AG04449 (cell line): ENCODE measurements around the gene CD33.
"Not testable (repeated sequence)": the region's sequence is repeated elsewhere in the genome, so short reads cannot be mapped to it uniquely, and the experiment has no call there.

Source experiments
- CTCF ChIA-PET: fragments of 350-600 bp; formaldehyde crosslinking; extraction: SDS; loops from one replicate; lab custom pipeline; 2021; ENCODE audit warnings: antibody characterized with exemption; lab: Yijun Ruan, JAX
- POLR2A ChIA-PET: fragments of 400-600, 350-600 bp; formaldehyde crosslinking; extraction: SDS; loops from one replicate; lab custom pipeline; 2020; ENCODE audit warnings: antibody characterized with exemption, inconsistent platforms; lab: Yijun Ruan, JAX
- DNase-seq: peaks from one replicate; pipeline ENCODE4 v3.0.0-alpha.2; 2010; ENCODE audit warnings: low read depth, low spot score
- H3K4me3 ChIP-seq: 2 replicates; pipeline ENCODE4 v1.5.1; 2011; ENCODE audit warnings: low read depth, mild to moderate bottlenecking, control low read depth, low read length
- TF ChIP-seq, protein P1 (sequence below): IDR thresholded peaks from one replicate; pipeline ENCODE4 v1.5.1; 2011; ENCODE audit warnings: mild to moderate bottlenecking, moderate library complexity, low read length, control low read depth, inconsistent platforms; ENCODE audit not compliant: insufficient read depth; ENCODE audit errors: missing control alignments

The CD33 gene

DNA sequence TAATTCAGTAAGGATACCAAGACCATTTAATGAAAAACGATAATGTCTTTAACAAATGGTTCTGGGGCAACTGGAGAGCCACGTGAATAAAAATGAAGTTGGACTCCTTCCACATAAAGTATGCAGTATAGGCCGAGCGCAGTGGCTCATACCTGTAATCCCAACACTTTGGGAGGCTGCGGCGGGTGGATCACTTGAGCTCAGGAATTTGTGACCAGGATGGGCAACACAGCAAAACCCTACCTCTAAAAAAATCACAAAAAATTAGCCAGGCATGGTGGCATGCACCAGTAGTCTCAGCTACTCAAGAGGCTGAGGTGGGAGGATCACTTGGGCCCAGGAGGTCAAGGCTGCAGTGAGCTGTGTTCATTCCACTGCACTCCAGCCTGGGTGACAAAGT is 20.6 kb upstream of the CD33 start:
- TF ChIP-seq, protein P1, sequence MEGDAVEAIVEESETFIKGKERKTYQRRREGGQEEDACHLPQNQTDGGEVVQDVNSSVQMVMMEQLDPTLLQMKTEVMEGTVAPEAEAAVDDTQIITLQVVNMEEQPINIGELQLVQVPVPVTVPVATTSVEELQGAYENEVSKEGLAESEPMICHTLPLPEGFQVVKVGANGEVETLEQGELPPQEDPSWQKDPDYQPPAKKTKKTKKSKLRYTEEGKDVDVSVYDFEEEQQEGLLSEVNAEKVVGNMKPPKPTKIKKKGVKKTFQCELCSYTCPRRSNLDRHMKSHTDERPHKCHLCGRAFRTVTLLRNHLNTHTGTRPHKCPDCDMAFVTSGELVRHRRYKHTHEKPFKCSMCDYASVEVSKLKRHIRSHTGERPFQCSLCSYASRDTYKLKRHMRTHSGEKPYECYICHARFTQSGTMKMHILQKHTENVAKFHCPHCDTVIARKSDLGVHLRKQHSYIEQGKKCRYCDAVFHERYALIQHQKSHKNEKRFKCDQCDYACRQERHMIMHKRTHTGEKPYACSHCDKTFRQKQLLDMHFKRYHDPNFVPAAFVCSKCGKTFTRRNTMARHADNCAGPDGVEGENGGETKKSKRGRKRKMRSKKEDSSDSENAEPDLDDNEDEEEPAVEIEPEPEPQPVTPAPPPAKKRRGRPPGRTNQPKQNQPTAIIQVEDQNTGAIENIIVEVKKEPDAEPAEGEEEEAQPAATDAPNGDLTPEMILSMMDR: no peak
- no peak for DNase-seq
- CTCF ChIA-PET: no interaction called here
- POLR2A ChIA-PET: no interaction called here
- H3K4me3 ChIP-seq: no peak overlapping the region

DNA sequence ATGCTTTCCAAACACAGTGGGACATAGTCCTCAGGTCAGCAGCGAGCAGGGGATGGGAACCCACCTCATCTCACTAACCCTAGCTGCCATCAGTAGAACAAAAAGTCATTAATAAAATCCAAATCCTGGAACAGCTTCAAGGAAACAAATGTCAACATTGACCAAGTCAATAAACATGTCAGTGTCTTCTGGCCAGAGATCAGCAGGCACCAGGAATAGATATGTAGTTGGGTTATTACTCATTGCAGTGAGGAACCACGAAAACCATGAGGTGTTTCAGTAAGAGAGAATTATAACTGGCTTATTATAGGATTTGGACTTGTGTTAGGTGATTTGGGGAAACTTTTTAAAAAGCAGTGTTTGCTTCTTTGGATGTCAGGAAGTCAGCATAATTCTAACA is 17.1 kb upstream of the CD33 start:
- TF ChIP-seq, protein P1: no peak
- CTCF ChIA-PET: no interaction called here
- POLR2A ChIA-PET: no interaction called here
- H3K4me3 ChIP-seq: no peak overlapping the region
- no peak for DNase-seq

DNA sequence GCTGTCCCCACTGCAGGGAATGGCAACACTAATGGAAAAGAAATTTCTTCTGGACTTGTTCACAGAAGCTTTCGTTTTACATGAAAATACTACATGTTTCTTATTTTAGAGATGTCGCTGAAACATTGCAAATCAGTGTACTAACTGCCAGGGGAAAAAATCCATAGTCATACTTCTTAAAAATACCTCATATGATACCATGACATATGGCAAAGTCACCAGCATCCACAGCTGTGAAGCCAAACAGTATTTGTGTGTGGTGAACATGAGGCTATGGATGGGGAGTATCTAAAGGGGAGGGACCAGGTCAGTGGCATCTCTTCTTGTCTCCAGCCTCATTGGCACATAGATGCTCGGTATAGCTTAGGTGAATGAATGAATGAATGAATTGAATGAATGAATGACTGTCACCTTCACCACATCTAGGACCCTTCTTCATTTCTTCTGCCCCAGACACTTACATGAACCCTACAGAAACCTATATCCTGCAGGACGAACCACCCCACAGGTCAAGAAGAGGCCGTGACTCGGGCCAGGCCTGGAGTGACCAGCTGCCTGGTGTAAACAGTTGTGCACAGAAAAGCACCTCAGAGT is 14.6 kb upstream of the CD33 start:
- CTCF ChIA-PET: no interaction called here
- DNase-seq: no peak
- TF ChIP-seq, protein P1: no peak
- POLR2A ChIA-PET: no interaction called here
- no peak overlapping the region for H3K4me3 ChIP-seq

DNA sequence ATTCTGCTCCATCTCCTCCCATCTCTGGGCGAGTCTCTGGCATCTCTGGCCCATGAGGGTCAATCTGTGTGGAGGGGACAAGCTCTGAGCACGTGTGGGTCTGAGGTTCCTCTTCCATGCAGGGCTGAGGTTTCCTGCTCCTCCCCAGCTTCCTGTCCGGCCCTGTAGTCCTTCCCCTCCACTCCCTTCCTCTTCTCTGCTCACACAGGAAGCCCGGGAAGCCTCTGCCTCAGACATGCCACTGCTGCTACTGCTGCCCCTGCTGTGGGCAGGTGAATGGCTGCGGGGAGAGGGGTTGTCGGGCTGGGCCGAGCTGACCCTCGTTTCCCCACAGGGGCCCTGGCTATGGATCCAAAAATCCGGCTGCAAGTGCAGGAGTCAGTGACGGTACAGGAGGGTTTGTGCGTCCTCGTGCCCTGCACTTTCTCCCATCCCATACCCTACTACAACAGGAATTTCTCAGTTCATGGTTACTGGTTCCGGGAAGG is 14.0 kb upstream of the CD33 start:
- DNase-seq, H3K4me3 ChIP-seq, CTCF ChIA-PET, POLR2A ChIA-PET: not testable (repeated sequence)

DNA sequence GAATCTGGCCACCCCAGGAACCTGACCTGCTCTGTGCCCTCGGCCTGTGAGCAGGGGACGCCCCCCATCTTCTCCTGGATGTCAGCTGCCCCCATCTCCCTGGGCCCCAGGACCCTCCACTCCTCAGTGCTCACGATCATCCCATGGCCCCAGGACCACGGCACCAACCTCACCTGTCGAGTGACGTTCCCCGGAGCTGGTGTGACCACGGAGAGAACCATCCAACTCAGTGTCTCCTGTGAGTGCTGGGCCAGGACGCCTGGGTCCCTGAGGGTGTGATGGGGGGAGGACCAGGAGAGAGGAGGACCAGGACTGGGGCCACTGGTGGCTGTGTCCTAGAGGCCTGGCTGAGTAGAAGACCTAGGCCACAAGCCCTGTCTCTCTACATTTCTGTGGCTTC is 13.0 kb upstream of the CD33 start:
- POLR2A ChIA-PET: no interaction called here
- H3K4me3 ChIP-seq: no peak overlapping the region
- CTCF ChIA-PET: no interaction called here

DNA sequence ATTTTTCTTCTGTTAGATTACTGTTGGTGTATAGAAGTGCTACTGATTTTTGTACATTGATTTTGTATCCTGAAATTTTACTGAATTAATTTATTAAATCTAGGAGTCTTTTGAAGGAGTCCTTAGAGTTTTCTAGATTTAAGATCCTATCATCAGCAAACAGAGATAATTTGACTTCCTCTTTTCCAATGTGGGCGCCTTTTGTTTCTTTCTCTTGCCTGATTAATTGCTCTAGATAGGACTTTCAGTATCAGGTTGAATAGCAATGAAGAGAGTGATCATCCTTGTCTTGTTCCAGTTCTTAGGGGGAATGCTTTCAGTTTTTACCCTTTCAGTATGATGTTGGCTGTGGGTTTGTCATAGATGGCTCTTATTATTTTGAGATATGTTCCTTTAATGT is 5.6 kb upstream of the CD33 start:
- ChIA-PET CTCF (no interaction called here), POLR2A (no interaction called here)
- TF ChIP-seq, protein P1: no peak
- H3K4me3 ChIP-seq: no peak overlapping the region
- DNase-seq: no peak

More for the DNA sequence above, 13.0 kb upstream of the CD33 start:
- no peak for DNase-seq
- TF ChIP-seq, protein P1: no peak

DNA sequence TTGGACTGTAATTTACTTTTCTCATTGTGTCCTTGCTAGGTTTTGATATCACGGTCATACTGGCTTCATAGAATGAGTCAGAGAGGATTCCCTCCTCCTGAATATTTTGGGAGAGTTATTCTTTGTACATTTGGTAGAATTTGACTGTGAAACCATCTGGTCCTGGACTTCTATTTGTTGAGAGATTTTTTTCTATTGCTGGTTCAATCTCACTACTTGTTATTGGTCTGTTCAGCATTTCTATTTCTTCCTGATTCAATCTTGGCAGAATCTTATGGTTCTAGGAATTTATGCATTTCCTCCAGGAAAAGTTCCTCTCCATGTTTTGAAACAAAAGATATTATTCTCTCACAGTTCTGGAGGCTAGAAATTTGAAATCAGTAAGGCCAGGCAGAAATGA is 4.9 kb upstream of the CD33 start:
- ChIA-PET POLR2A (no interaction called here), CTCF (no interaction called here)
- DNase-seq: no peak
- no peak overlapping the region for H3K4me3 ChIP-seq
- TF ChIP-seq, protein P1: no peak
